GM23338 (cell line): ENCODE results near the gene CLIP2. TPM values are rescaled to one million over a fixed set of nuclear protein-coding genes. Genes with fewer than 3 reads are reported as not detected.
A peak's percentile ranks its signal among the peaks of the same experiment; 100 is the strongest.
"Not testable (repeated sequence)": the region's sequence is repeated elsewhere in the genome, so short reads cannot be mapped to it uniquely, and the experiment has no call there.

Experiments used
- ATAC-seq: fragments of 200-7000 bp; cut with Tn5 transposase; 3 replicates; pipeline ENCODE4 v1.9.1; 2020
- DNase-seq: peaks from one replicate; pipeline ENCODE4 v3.0.0-alpha.2; 2015; ENCODE audit warnings: low spot score
- H2AFZ ChIP-seq: fragments of 200-600 bp; sonication (generic); 2 replicates; pipeline ENCODE4 v1.8.0; 2016; ENCODE audit warnings: antibody characterized with exemption, mild to moderate bottlenecking, moderate library complexity
- H3F3A ChIP-seq: fragments of 200-600 bp; sonication (generic); replicated peaks from 2 replicates; pipeline ENCODE4 v1.8.0; 2017; ENCODE audit warnings: antibody characterized with exemption, mixed run types, low read depth
- H3K27ac ChIP-seq: fragments of 200-600 bp; sonication (generic); 2 replicates; pipeline ENCODE4 v1.6.1; 2016; ENCODE audit warnings: low read depth
- H3K27me3 ChIP-seq: fragments of 200-600 bp; sonication (generic); 2 replicates; pipeline ENCODE4 v1.8.0; 2016; ENCODE audit warnings: mild to moderate bottlenecking, mixed run types, moderate library complexity; ENCODE audit not compliant: insufficient read depth
- H3K36me3 ChIP-seq: fragments of 200-600 bp; sonication (generic); 2 replicates; pipeline ENCODE4 v1.8.0; 2016; ENCODE audit warnings: mild to moderate bottlenecking; ENCODE audit not compliant: insufficient read depth
- H3K4me1 ChIP-seq: fragments of 200-600 bp; sonication (generic); 2 replicates; pipeline ENCODE4 v1.8.0; 2016; ENCODE audit warnings: mild to moderate bottlenecking, moderate library complexity; ENCODE audit not compliant: insufficient read depth
- H3K4me2 ChIP-seq: fragments of 200-600 bp; sonication (generic); 2 replicates; pipeline ENCODE4 v1.7.1; 2017; ENCODE audit warnings: mixed run types
- H3K4me3 ChIP-seq: fragments of 200-600 bp; sonication (generic); 2 replicates; pipeline ENCODE4 v1.6.1; 2016; ENCODE audit warnings: mixed run types
- H3K79me2 ChIP-seq: fragments of 200-600 bp; sonication (generic); replicated peaks from 2 replicates; pipeline ENCODE4 v1.8.0; 2017; ENCODE audit warnings: mild to moderate bottlenecking; ENCODE audit not compliant: insufficient read depth
- H3K9me2 ChIP-seq: fragments of 200-600 bp; sonication (generic); 2 replicates; pipeline ENCODE4 v1.8.0; 2017; ENCODE audit not compliant: insufficient read depth
- H4K20me1 ChIP-seq: fragments of 200-600 bp; sonication (generic); replicated peaks from 2 replicates; pipeline ENCODE4 v1.8.0; 2017; ENCODE audit warnings: mild to moderate bottlenecking; ENCODE audit not compliant: insufficient read depth
- H3K27ac Mint-ChIP-seq: 2 replicates; pipeline ENCODE4 v1.8.0; 2020; ENCODE audit warnings: inconsistent platforms, mild to moderate bottlenecking, moderate library complexity, mixed read lengths
- H3K27me3 Mint-ChIP-seq: 3 replicates; pipeline ENCODE4 v1.8.0; 2022; ENCODE audit warnings: low read depth, mild to moderate bottlenecking, moderate library complexity, mixed read lengths, inconsistent platforms; ENCODE audit not compliant: insufficient read depth, poor library complexity
- H3K36me3 Mint-ChIP-seq: 3 replicates; pipeline ENCODE4 v1.8.0; 2021; ENCODE audit warnings: low read depth, mild to moderate bottlenecking, inconsistent platforms, moderate library complexity, mixed read lengths
- H3K4me1 Mint-ChIP-seq: 3 replicates; pipeline ENCODE4 v1.8.0; 2020; ENCODE audit warnings: mild to moderate bottlenecking, inconsistent platforms, mixed read lengths
- H3K4me3 Mint-ChIP-seq: 3 replicates; pipeline ENCODE4 v1.8.0; 2021; ENCODE audit warnings: moderate library complexity, mild to moderate bottlenecking, inconsistent platforms, mixed read lengths
- H3K9me3 Mint-ChIP-seq: 3 replicates; pipeline ENCODE4 v1.8.0; 2020; ENCODE audit warnings: moderate library complexity, mild to moderate bottlenecking, inconsistent platforms, mixed read lengths
- CTCF ChIP-seq, 2 experiments: fragments of 200-600 bp in 1 of 2; sonication (generic) in 1 of 2; conservative IDR thresholded peaks; 2 replicates each; pipeline versions ENCODE4 v1.5.1 to v1.6.1; 2016 to 2017; ENCODE audit warnings: antibody characterized with exemption in 2 of 2, low read depth in 2 of 2, mild to moderate bottlenecking in 2 of 2, moderate library complexity in 1 of 2
- ETS1 ChIP-seq: IDR thresholded peaks from 2 replicates; pipeline ENCODE4 v1.6.1; 2016; ENCODE audit warnings: antibody characterized with exemption
- EZH2 ChIP-seq: fragments of 200-600 bp; sonication (generic); IDR thresholded peaks from one replicate; pipeline ENCODE4 v1.8.0; 2017; ENCODE audit warnings: antibody characterized with exemption, mild to moderate bottlenecking, low read depth; ENCODE audit not compliant: unreplicated experiment
- EZH2phosphoT487 ChIP-seq: fragments of 200-600 bp; sonication (generic); IDR thresholded peaks from one replicate; pipeline ENCODE4 v1.8.1; 2018; ENCODE audit warnings: antibody characterized with exemption; ENCODE audit not compliant: unreplicated experiment
- STAT1 ChIP-seq: IDR thresholded peaks from one replicate; pipeline ENCODE4 v1.6.1; 2016; ENCODE audit warnings: antibody characterized with exemption; ENCODE audit not compliant: unreplicated experiment
- ZNF462 ChIP-seq: fragments of 250-450 bp; sonication (Bioruptor Pico); IDR thresholded peaks from 2 replicates; pipeline ENCODE4 v1.5.0; 2020; ENCODE audit warnings: mild to moderate bottlenecking, moderate library complexity
- polyA plus RNA-seq: library from polyadenylated mRNA; unstranded; fragments of >200 nt; fragmentation: Nextera tagmentation; extraction: Ambion mirVana; gene quantifications from 2 replicates; pipeline ENCODE4 v1.2.1, GENCODE V29; 2016
- total RNA-seq: library from RNA; depleted of rRNA; stranded (reverse); fragments of >200 nt; shearing (Covaris generic); gene quantifications from 2 replicates; pipeline ENCODE4 v1.2.3, GENCODE V29; 2014

The CLIP2 gene
- total and polyA plus RNA-seq, 2 experiments from 2014 or later = 8.1 to 51.9 TPM

DNA sequence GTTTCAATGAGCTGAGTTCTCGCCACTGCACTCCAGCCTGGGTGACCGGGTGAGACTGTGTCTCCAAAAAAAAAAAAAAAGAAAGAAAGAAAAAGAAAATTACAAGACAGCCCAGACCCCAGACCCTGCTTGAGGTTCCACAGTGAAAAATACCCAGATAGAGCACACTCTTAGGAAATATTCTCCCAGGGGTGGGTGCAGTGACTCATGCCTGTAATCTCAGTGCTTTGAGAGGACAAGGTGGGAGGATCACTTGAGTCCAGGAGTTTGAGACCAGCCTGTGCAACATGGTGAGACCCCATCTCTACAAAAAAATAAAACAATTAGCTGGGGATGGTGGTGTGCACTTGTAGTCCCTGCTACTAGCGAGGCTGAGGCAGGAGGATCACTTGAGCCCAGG lies 123.4 kb downstream of the CLIP2 start:
- Histone ChIP-seq H3K4me3 (no peak overlapping the region), H2AFZ (no peak overlapping the region), H3K9me2 (no peaks in the 10 kb centered on the region), H3K27me3 (no peaks in the 10 kb centered on the region), H3F3A (no peaks in the 10 kb centered on the region), H3K36me3 (no peaks in the 10 kb centered on the region), H3K79me2 (no peaks in the 10 kb centered on the region), H3K4me2 (no peak overlapping the region), H3K27ac (no peak overlapping the region), H3K4me1 (no peaks in the 10 kb centered on the region), H4K20me1 (no peaks in the 10 kb centered on the region)
- Mint-ChIP-seq H3K4me3 (no peak overlapping the region), H3K9me3 (no peaks in the 10 kb centered on the region), H3K36me3 (no peaks in the 10 kb centered on the region), H3K4me1 (no peaks in the 10 kb centered on the region), H3K27me3 (peaks cover 9% of the 10 kb centered on the region), H3K27ac (no peak overlapping the region)
- no peak for DNase-seq
- no peak for TF ChIP-seq EZH2
- no peak for TF ChIP-seq EZH2phosphoT487
- ATAC-seq = no peak

GRCh38 chr7:74414595-74415333 lies 125.6 kb downstream of the CLIP2 start:
- H4K20me1 ChIP-seq, H3K36me3 Mint-ChIP-seq, H3K4me2 ChIP-seq, H3K27ac ChIP-seq, H3K4me3 ChIP-seq, H3K27me3 ChIP-seq, H3K27me3 Mint-ChIP-seq, DNase-seq, H3K4me1 Mint-ChIP-seq, H3F3A ChIP-seq, H3K4me1 ChIP-seq, H3K4me3 Mint-ChIP-seq, H3K27ac Mint-ChIP-seq, ATAC-seq, H3K9me2 ChIP-seq, H2AFZ ChIP-seq, H3K36me3 ChIP-seq, H3K79me2 ChIP-seq, H3K9me3 Mint-ChIP-seq: not testable (repeated sequence)

DNA sequence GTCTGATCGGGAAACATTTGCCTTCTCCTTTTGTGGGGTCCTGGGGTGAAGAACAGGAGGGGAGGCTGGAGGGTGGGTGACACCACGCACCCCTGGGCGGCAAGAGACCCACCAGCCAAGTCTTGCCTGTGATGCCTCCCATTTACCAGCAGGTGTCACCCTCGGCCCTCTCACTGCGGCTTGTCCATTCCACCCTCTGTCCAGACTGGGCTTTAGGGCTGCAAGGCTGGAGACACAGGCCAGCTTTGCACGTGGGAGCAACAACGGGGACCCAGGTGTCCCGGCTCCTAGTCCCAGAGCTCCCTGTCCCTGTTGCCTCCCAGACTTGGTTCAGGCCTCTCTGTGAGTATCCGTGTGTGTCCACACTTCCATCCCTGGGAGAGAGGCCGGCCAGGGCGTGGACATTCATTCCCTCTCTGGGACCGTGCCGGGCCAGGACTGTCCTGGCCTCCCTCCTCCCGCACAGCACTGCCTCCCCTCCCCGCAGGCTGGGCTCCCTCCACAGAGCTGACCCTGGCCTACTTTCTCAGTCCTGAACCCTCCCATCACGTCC lies 128.3 kb downstream of the CLIP2 start:
- ATAC-seq (peak; percentile 97), DNase-seq (peak; percentile 78)
- Histone ChIP-seq H3K27ac (no peak overlapping the region), H3K36me3 (no peaks in the 10 kb centered on the region), H2AFZ (peak overlapping the region; percentile 92), H3F3A (peaks cover 6% of the 10 kb centered on the region; the same call in 1 of the 2 replicates), H3K4me1 (no peaks in the 10 kb centered on the region), H3K27me3 (no peaks in the 10 kb centered on the region), H3K4me3 (no peak overlapping the region), H3K9me2 (no peaks in the 10 kb centered on the region), H3K4me2 (no peak overlapping the region), H4K20me1 (no peaks in the 10 kb centered on the region), H3K79me2 (no peaks in the 10 kb centered on the region)
- H3K27me3 Mint-ChIP-seq = peaks cover 10% of the 10 kb centered on the region
- no peaks in the 10 kb centered on the region; the same call in 2 of the 3 replicates for H3K36me3 Mint-ChIP-seq
- no peaks in the 10 kb centered on the region; the same call in 2 of the 3 replicates for H3K4me1 Mint-ChIP-seq
- H3K9me3 Mint-ChIP-seq = no peaks in the 10 kb centered on the region
- H3K4me3 Mint-ChIP-seq = no peak overlapping the region
- no peak overlapping the region; the same call in 1 of the 2 replicates for H3K27ac Mint-ChIP-seq
- TF ChIP-seq STAT1 (no peak), CTCF (conservative IDR thresholded peaks at IDR 0.05; ENCODE audit: low read depth in 2 of 2) (peak; percentile 83 to 99), ETS1 (no peak), ZNF462 (CRISPR knock-in tag) (no peak)
